Activated T-cell treated with anti-CD3 and anti-CD28 coated beads, Interleukin-2, amount 50 U/mL, for 24 hours (primary cell): ENCODE results near the gene BSN.

ENCODE experiments used
- DNase-seq: peaks from one replicate; pipeline ENCODE4 v3.0.0-alpha.2; 2020
- H3K27ac Mint-ChIP-seq: 2 replicates; pipeline ENCODE4 v1.8.0; 2020; ENCODE audit warnings: mild to moderate bottlenecking, mixed read lengths
- H3K27me3 Mint-ChIP-seq: 2 replicates; pipeline ENCODE4 v1.8.0; 2020; ENCODE audit warnings: mixed read lengths
- H3K36me3 Mint-ChIP-seq: 2 replicates; pipeline ENCODE4 v1.8.0; 2020; ENCODE audit warnings: low read depth, mixed read lengths
- H3K4me1 Mint-ChIP-seq: 2 replicates; pipeline ENCODE4 v1.8.0; 2020; ENCODE audit warnings: low read depth, mixed read lengths
- H3K4me3 Mint-ChIP-seq: 2 replicates; pipeline ENCODE4 v1.8.0; 2020; ENCODE audit warnings: mild to moderate bottlenecking, moderate library complexity, mixed read lengths
- H3K9me3 Mint-ChIP-seq: 2 replicates; pipeline ENCODE4 v1.8.0; 2020; ENCODE audit warnings: mixed read lengths

BSN gene

DNA sequence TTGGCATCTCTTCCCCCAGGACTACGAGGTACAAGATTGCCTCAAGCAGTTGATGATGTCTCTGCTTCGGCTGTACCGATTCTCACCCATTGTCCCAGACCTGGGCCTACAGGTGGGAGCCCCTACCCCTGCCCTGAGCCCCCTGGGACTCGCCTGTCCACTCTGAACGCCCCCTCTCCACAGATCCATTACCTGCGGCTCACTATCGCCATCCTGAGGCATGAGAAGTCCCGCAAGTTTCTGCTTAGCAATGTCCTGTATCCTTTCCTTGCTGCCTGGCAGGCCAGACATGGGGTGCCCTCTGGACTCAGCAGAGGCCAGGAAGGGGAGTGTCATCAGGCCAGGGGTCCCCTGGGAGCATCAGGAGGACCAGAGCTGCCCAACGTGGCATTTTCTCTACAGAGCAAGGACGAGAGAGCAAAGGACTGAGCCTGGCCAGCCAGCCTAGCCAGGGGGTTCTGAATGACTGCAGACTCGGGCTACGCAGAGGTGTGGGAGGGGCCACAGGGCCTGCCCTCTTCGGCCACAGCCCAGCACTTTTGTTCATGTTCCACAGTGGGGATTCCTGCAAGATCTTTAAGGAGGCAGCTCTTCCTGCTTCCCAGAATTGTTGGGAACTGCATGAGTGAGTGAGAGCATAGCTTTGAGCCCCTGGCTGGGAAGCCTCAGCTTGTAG, 146.3 kb downstream of the BSN start:
- Mint-ChIP-seq H3K4me1 (no peaks in the 10 kb centered on the region), H3K36me3 (peaks cover 81% of the 10 kb centered on the region), H3K27ac (no peak overlapping the region), H3K4me3 (no peak overlapping the region), H3K27me3 (no peaks in the 10 kb centered on the region), H3K9me3 (no peaks in the 10 kb centered on the region)
- no peak for DNase-seq

- no peak overlapping the region for H3K4me3 Mint-ChIP-seq
- no peak for DNase-seq
- H3K27me3 Mint-ChIP-seq = no peaks in the 10 kb centered on the region
- H3K27ac Mint-ChIP-seq = no peak overlapping the region
- no peaks in the 10 kb centered on the region for H3K9me3 Mint-ChIP-seq
- H3K36me3 Mint-ChIP-seq = peaks cover 89% of the 10 kb centered on the region
- no peaks in the 10 kb centered on the region for H3K4me1 Mint-ChIP-seq
These were observed 147.3 kb downstream of the BSN start for GRCh38 chr3:49701388-49702077.

DNA sequence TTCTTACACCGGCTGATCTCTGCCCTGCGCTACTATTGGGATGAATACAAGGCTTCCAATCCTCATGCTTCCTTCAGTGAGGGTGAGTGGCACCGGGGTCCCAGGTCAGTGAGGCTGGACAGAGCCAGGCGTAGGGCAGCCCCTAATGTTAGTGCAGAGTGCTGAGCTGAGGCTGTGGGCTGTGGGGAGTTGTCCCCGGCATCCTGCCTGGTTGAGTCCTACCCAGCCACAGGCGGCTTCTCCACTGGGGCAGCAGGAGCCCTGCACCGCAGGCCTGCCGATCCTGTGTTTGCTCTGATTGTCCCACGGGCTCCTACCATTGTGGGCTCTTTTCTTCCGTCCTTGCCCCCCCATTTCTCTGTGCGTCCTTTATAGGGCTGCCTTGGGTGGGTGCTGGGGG, 148.4 kb downstream of the BSN start:
- Mint-ChIP-seq H3K4me1 (no peaks in the 10 kb centered on the region), H3K27me3 (no peaks in the 10 kb centered on the region), H3K4me3 (no peak overlapping the region), H3K36me3 (peaks cover 90% of the 10 kb centered on the region), H3K27ac (no peak overlapping the region), H3K9me3 (no peaks in the 10 kb centered on the region)
- DNase-seq = no peak

GRCh38 chr3:49703443-49703927, 149.2 kb downstream of the BSN start:
- no peaks in the 10 kb centered on the region for H3K9me3 Mint-ChIP-seq
- H3K27me3 Mint-ChIP-seq = no peaks in the 10 kb centered on the region
- peak; percentile 73 for DNase-seq
- no peak overlapping the region for H3K4me3 Mint-ChIP-seq
- peaks cover 88% of the 10 kb centered on the region for H3K36me3 Mint-ChIP-seq
- no peaks in the 10 kb centered on the region for H3K4me1 Mint-ChIP-seq
- no peak overlapping the region for H3K27ac Mint-ChIP-seq

DNA sequence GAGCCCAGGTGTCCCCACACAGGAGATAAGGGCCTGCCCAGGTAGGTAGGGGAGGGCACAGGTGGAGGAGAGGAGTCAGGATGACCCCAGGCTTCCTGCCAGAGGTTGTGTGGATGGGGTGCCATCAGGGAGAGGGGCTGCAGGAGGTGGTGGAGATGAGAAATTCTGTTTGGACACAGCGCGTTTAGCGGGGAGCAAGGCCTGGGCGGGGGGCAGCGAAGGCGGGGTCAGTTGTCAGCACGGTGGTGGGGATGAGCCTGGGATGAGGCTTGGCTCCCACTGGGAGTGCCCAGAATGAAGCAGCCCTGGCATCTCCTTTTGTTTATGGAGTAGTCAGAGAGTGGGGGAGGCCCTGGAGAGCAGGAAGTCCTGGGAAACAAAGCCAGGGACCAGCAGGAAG, 149.7 kb downstream of the BSN start:
- Mint-ChIP-seq H3K36me3 (peaks cover 86% of the 10 kb centered on the region), H3K4me1 (no peaks in the 10 kb centered on the region), H3K9me3 (no peaks in the 10 kb centered on the region), H3K27me3 (no peaks in the 10 kb centered on the region), H3K27ac (no peak overlapping the region), H3K4me3 (no peak overlapping the region)
- DNase-seq = no peak

GRCh38 chr3:49704629-49705028, 150.4 kb downstream of the BSN start:
- H3K27ac Mint-ChIP-seq = no peak overlapping the region

DNA sequence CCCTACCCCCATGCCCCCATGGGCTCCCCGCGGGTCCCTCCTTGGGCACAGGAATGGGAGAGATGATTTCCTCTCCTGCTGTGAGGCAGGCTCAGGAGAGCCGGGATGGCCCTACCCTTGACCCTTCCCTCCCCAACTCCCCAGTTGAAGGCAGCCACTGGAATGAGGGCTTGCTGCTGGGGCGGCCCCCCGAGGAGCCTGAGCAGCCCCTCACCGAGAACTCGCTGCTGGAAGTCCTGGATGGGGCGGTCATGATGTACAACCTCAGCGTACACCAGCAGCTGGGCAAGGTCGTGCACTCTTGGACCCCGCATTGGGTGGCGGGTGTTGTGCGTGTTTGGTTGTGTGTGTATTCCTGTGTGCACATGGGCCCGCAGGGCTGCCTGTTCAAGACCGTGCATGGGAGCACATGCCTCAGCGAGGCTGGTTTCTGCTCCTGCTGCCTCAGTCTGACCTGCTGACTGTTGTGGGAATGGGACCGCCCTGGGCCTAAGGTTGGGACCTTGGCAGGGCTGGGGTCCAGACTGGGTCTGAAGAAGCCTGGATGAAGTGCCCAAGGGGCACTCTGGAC, 151.2 kb downstream of the BSN start:
- Mint-ChIP-seq H3K4me1 (no peaks in the 10 kb centered on the region), H3K36me3 (peaks cover 84% of the 10 kb centered on the region), H3K4me3 (no peak overlapping the region), H3K9me3 (no peaks in the 10 kb centered on the region), H3K27me3 (no peaks in the 10 kb centered on the region), H3K27ac (no peak overlapping the region)
- DNase-seq = no peak

More at GRCh38 chr3:49704629-49705028, 150.4 kb downstream of the BSN start:
- H3K27me3 Mint-ChIP-seq = no peaks in the 10 kb centered on the region
- H3K36me3 Mint-ChIP-seq = peaks cover 86% of the 10 kb centered on the region
- H3K4me1 Mint-ChIP-seq = no peaks in the 10 kb centered on the region
- H3K4me3 Mint-ChIP-seq = no peak overlapping the region
- no peak for DNase-seq
- H3K9me3 Mint-ChIP-seq = no peaks in the 10 kb centered on the region

DNA sequence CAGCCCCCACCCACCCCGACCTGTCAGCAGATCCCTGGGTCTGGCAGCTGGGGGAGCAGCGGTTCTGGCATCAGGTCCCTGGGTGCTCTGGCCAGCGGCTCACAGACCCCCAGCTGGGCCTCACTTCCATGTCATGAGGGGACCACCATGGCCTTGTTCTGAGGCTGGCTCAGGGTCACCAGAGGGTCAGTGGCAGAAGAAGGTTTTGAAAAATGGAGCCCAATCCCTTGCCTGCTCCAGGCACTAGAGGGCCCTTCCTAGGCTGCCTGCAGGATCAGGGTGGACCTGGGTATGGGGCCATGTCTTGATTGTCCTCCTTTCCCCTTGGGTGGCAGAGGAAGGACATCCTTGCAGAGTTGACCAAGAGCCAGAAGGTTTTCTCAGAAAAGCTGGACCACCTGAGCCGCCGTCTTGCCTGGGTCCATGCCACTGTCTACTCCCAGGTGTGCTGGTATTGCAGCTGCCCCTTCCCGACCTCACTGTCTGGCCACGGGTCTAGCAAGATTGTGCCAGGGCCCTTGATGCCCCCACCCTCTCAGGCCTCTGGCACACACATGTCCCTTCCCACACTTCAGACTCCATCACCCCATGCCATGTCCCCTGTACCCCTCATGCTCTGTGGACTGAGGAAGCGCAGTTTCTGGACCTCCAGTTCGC, 152.3 kb downstream of the BSN start:
- peaks cover 2% of the 10 kb centered on the region for H3K4me1 Mint-ChIP-seq
- no peaks in the 10 kb centered on the region for H3K9me3 Mint-ChIP-seq
- no peaks in the 10 kb centered on the region for H3K27me3 Mint-ChIP-seq
- H3K27ac Mint-ChIP-seq = no peak overlapping the region
- DNase-seq = no peak
- H3K4me3 Mint-ChIP-seq = no peak overlapping the region
- peaks cover 79% of the 10 kb centered on the region for H3K36me3 Mint-ChIP-seq

DNA sequence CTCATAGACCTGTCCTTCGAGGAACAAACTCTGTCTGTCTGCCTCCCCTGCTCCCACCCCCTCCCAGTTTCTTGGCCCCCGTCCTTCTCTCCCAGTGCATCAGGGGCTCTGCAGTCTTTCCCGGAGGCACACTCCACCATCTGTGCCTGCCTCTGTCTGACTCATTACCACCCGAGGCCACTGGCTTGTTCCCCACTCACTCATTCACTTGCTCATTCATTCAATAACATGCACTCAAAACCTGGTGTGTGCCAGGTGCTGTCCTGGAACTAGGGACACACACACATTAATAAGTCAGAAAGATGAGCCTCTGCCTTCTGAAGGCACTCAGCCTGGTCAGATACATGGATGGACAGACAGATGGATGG, 152.8 kb downstream of the BSN start:
- no peak overlapping the region for H3K27ac Mint-ChIP-seq
- H3K9me3 Mint-ChIP-seq = no peaks in the 10 kb centered on the region
- peaks cover 76% of the 10 kb centered on the region for H3K36me3 Mint-ChIP-seq
- DNase-seq = no peak
- H3K4me1 Mint-ChIP-seq = peaks cover 3% of the 10 kb centered on the region
- H3K27me3 Mint-ChIP-seq = no peaks in the 10 kb centered on the region
- H3K4me3 Mint-ChIP-seq = no peak overlapping the region

DNA sequence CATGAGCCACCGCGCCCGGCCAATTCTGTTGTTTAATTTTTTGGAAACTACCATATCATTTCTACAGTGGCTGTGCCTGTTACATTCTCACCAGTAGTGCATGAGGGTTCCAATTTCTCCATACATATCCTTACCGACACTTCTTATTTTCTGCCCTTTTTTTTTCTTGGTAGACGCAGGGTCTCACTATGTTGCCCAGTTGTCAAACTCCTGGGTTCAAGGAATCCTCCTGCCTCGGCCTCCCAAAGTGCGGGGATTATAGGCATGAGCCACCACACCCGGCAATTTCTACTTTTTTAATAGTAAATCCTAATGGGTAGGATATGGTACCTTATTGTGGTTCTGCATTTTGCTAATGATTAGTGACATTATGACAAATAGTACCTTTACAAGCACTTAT, 155.6 kb downstream of the BSN start:
- H3K36me3 Mint-ChIP-seq = peaks cover 56% of the 10 kb centered on the region
- H3K4me1 Mint-ChIP-seq = peaks cover 10% of the 10 kb centered on the region
- no peak overlapping the region for H3K27ac Mint-ChIP-seq
- no peak overlapping the region for H3K4me3 Mint-ChIP-seq
- no peak for DNase-seq
- H3K9me3 Mint-ChIP-seq = no peaks in the 10 kb centered on the region
- H3K27me3 Mint-ChIP-seq = no peaks in the 10 kb centered on the region

GRCh38 chr3:49711489-49711888, 157.2 kb downstream of the BSN start:
- Mint-ChIP-seq H3K27ac (peak overlapping the region; percentile 67), H3K4me1 (peaks cover 10% of the 10 kb centered on the region), H3K36me3 (peaks cover 57% of the 10 kb centered on the region), H3K27me3 (no peaks in the 10 kb centered on the region), H3K9me3 (no peaks in the 10 kb centered on the region), H3K4me3 (no peak overlapping the region)
- DNase-seq = no peak

GRCh38 chr3:49712166-49712565, 157.9 kb downstream of the BSN start:
- Mint-ChIP-seq H3K4me3 (no peak overlapping the region), H3K9me3 (no peaks in the 10 kb centered on the region), H3K27ac (peak overlapping the region; percentile 67)

DNA sequence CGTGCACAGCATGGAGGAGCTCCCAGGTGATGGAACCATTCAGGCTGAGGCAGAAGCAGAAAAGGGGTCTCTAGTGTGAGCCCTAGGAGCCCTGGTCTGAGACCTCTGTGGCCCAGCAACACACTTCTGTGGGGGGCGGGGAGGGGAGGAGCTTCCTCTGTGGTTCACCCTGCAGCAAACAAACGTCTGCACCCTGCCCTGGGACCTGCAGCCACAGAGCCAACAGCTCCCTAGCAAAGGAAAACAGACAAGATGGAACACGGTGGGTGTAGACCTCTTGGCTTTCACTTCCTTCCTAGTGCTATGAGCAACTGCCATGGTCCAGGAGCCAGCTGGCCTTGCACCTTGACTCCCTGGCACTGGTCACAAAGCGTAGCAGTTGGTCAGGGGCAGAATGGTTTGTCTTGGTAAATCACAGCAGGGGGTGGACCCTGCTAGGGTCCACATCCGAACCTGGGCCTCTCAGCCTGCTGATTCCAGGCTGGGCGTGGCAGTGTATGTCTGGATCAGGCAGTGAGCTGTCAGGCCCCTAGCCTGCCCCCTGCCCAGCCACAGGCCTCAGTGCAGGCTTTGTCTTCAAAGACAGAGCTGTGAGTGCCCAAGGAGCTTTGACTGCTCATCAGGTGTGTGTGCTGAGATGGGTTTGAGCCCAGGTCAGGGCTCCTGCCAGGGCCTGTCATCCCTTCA, 158.5 kb downstream of the BSN start:
- H3K27me3 Mint-ChIP-seq = no peaks in the 10 kb centered on the region
- DNase-seq = no peak
- peaks cover 10% of the 10 kb centered on the region for H3K4me1 Mint-ChIP-seq
- peak overlapping the region; percentile 52 for H3K27ac Mint-ChIP-seq
- no peak overlapping the region for H3K4me3 Mint-ChIP-seq
- peaks cover 46% of the 10 kb centered on the region for H3K36me3 Mint-ChIP-seq
- H3K9me3 Mint-ChIP-seq = no peaks in the 10 kb centered on the region

More at GRCh38 chr3:49712166-49712565, 157.9 kb downstream of the BSN start:
- H3K4me1 Mint-ChIP-seq = peaks cover 10% of the 10 kb centered on the region
- no peak for DNase-seq
- no peaks in the 10 kb centered on the region for H3K27me3 Mint-ChIP-seq
- H3K36me3 Mint-ChIP-seq = peaks cover 50% of the 10 kb centered on the region

DNA sequence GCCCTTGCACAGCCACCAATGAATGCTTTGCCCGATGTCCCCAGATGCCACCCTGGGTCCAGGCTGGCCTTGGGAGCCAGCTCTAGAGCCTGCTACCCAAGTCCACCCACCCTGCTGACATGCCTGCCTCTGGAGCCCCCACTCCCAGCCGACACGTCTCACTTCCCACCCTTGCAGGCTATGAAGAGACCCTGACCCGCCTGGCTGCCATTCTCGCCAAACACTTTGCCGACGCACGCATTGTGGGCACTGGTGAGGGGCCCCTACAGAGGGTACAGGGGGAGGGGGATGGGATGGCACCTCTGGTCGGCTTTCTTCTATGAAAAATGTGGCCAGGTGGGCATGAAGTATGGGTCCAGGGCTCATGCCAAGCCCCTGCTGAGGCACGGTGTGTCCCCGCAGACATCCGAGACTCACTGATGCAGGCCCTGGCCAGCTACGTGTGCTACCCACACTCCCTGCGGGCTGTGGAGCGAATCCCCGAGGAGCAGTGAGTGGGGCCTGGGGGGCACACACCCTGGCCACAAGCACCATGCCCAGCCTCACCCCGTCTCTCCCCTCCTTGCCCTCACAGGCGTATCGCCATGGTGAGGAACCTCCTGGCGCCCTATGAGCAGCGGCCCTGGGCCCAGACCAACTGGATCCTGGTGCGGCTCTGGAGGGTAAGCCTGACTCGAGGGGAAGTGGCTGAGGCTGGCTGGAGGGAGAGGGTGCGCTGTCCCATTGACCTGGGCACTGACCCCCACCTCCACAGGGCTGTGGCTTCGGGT, 159.2 kb downstream of the BSN start:
- H3K4me1 Mint-ChIP-seq = peaks cover 12% of the 10 kb centered on the region
- no peaks in the 10 kb centered on the region for H3K9me3 Mint-ChIP-seq
- no peak overlapping the region for H3K27ac Mint-ChIP-seq
- no peak overlapping the region for H3K4me3 Mint-ChIP-seq
- DNase-seq = no peak
- no peaks in the 10 kb centered on the region for H3K27me3 Mint-ChIP-seq
- H3K36me3 Mint-ChIP-seq = peaks cover 44% of the 10 kb centered on the region
